Measurements from ENCODE around the gene CYB5A.

Gene CYB5A

DNA sequence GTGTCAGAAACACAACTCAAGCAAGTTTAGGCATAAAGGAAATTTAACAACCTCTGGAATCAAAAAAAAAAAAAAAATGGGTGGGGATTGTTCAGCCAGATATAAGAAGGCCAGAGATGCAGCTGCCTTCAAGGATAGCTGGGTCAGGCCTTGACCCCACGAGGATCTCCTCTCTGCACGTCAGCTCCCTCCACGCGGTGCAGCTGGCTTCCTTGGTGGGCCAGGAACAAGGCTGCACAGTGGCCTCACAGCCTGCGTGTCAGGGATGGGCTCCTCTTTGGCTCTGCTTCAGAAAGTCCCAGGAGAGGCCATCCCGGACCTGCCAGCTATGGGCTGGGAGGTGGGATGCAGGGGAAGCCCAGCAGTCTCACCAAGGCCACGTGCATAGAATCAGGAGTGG is 88.0 kb downstream of the CYB5A start:
- DNase-seq: no peak
